ENCODE measurements around the gene PMF1. TPM values are rescaled to one million over a fixed set of nuclear protein-coding genes. Genes with fewer than 3 reads are reported as not detected.

PMF1 gene
- total RNA-seq, 2 experiments from 2014 or later, result 99.5 to 105 TPM

DNA sequence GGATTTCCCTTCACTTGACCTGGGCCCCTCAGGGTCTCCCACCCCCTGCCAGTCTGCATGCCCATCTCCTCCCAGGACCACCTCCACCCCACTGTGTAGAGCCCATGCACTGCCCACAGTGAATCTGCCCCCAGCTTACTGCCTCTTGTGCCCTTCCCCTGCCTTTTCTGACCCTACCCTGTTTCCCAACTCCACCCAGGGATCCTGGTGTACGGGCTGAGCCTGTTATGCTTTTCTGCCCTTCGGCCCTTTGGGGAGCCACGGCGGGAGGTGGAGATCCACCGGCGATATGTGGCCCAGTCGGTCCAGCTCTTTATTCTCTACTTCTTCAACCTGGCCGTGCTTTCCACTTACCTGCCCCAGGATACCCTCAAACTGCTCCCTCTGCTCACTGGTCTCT, 73.3 kb downstream of the PMF1 start:
- no peak for DNase-seq
- Mint-ChIP-seq H3K27ac (no peak overlapping the region), H3K27me3 (no peaks in the 10 kb centered on the region), H3K36me3 (peaks cover 13% of the 10 kb centered on the region), H3K9me3 (no peaks in the 10 kb centered on the region), H3K4me3 (no peak overlapping the region), H3K4me1 (ENCODE audit: low read depth) (peaks cover 24% of the 10 kb centered on the region)
- intact Hi-C loops (cut with micrococcal nuclease), result no loop called here
- ChIA-PET CTCF (no interaction called here), POLR2A (interaction anchor here (0.6 kb wide), 1 partner anchor 18 kb away, joined by 3 read pairs; no protein-coding TSS in a partner anchor)

Other genes with a start within 250 kb of the PMF1 start
- 100 to 1,000 TPM; 165 to 174 TPM for gene ARHGEF2, start 234.5 kb upstream of the PMF1 start, total RNA-seq
- 100 to 1,000 TPM; 171 to 175 TPM for gene SSR2, start 192.1 kb upstream of the PMF1 start, total RNA-seq
- gene UBQLN4, start 159.2 kb upstream of the PMF1 start, total RNA-seq, result 10 to 100 TPM; 32.7 to 32.9 TPM
- gene LAMTOR2, start 158.2 kb upstream of the PMF1 start, total RNA-seq, result 10 to 100 TPM; 61.4 to 65.1 TPM
- gene RAB25, start 151.8 kb upstream of the PMF1 start, total RNA-seq, result under 1 TPM; 0.52 to 0.56 TPM
- under 1 TPM; 0.43 to 0.51 TPM for gene MEX3A, start 130.5 kb upstream of the PMF1 start, total RNA-seq
- gene LMNA, start 98.3 kb upstream of the PMF1 start, total RNA-seq, result 100 to 1,000 TPM; 210 to 211 TPM
- 10 to 100 TPM; 68.2 to 75.1 TPM for gene SEMA4A, start 59.4 kb upstream of the PMF1 start, total RNA-seq
- gene SLC25A44, start 18.9 kb upstream of the PMF1 start, total RNA-seq, result 10 to 100 TPM; 61.3 to 62.2 TPM
- gene BGLAP, start 29.2 kb downstream of the PMF1 start, total RNA-seq, result 1 to 10 TPM in 1 of 2 experiments, under 1 TPM in 1; 0.90 to 2.3 TPM
- 1 to 10 TPM; 3.9 to 4.0 TPM for gene PAQR6, start 35.0 kb downstream of the PMF1 start, total RNA-seq
- 10 to 100 TPM; 65.1 to 68.0 TPM for gene SMG5, start 69.8 kb downstream of the PMF1 start, total RNA-seq
- 1 to 10 TPM; 6.8 to 9.1 TPM for gene TMEM79, start 71.3 kb downstream of the PMF1 start, total RNA-seq
- 10 to 100 TPM; 13.0 to 14.8 TPM for gene GLMP, start 82.7 kb downstream of the PMF1 start, total RNA-seq
- not detected for gene VHLL, start 86.3 kb downstream of the PMF1 start, total RNA-seq
- 100 to 1,000 TPM; 344 to 356 TPM for gene CCT3, start 125.3 kb downstream of the PMF1 start, total RNA-seq
- gene TSACC, start 125.5 kb downstream of the PMF1 start, total RNA-seq, result not detected
- not detected for gene RHBG, start 156.2 kb downstream of the PMF1 start, total RNA-seq